ENCODE data around the gene PDIA5.

The PDIA5 gene

GRCh38 chr3:123156276-123156995 is 89.6 kb downstream of the PDIA5 start:
- Histone ChIP-seq H3K4me1 (ENCODE audit: low read length) (no peaks in the 10 kb centered on the region), H3K36me3 (replicated peaks; ENCODE audit: insufficient read depth, low read length) (no peaks in the 10 kb centered on the region)

DNA sequence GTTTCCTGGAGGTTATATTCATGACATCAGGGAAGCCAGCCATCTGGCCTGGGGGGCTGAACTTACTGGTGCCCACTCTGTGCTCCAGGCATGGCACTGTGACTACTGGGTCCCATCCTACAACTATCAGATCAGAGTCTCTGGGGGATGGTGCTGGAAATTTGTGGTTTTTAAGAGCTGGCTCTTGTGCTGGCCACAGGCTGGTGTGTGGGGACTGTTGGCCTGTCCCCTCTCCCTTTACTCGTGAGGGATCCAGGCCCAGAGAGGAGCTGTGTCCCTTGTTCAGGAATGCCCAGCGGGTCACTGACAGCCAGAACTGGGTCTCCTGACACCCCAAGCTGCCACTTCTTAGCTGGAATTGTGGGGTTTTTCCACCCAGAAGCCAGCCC is 90.4 kb downstream of the PDIA5 start:
- Histone ChIP-seq H3K4me3 (ENCODE audit: low read length) (no peak overlapping the region), H3K79me2 (ENCODE audit: low read length) (no peaks in the 10 kb centered on the region), H3K36me3 (replicated peaks; ENCODE audit: insufficient read depth, low read length) (no peaks in the 10 kb centered on the region), H3K27ac (ENCODE audit: low read length) (no peak overlapping the region), H3F3A (ENCODE audit: insufficient read depth, low read length) (no peaks in the 10 kb centered on the region), H2AFZ (ENCODE audit: low read length) (no peak overlapping the region), H3K27me3 (replicated peaks; ENCODE audit: insufficient read depth, low read length) (no peaks in the 10 kb centered on the region), H3K4me2 (ENCODE audit: low read depth, low read length) (no peak overlapping the region), H3K9ac (ENCODE audit: low read length) (no peak overlapping the region), H3K9me3 (replicated peaks; ENCODE audit: insufficient read depth, low read length) (no peaks in the 10 kb centered on the region), H3K4me1 (ENCODE audit: low read length) (no peaks in the 10 kb centered on the region), H4K20me1 (ENCODE audit: insufficient read depth, low read length) (no peaks in the 10 kb centered on the region), H3K9me2 (replicated peaks; ENCODE audit: insufficient read depth, low read length) (no peaks in the 10 kb centered on the region)
- TF ChIP-seq, protein P1, sequence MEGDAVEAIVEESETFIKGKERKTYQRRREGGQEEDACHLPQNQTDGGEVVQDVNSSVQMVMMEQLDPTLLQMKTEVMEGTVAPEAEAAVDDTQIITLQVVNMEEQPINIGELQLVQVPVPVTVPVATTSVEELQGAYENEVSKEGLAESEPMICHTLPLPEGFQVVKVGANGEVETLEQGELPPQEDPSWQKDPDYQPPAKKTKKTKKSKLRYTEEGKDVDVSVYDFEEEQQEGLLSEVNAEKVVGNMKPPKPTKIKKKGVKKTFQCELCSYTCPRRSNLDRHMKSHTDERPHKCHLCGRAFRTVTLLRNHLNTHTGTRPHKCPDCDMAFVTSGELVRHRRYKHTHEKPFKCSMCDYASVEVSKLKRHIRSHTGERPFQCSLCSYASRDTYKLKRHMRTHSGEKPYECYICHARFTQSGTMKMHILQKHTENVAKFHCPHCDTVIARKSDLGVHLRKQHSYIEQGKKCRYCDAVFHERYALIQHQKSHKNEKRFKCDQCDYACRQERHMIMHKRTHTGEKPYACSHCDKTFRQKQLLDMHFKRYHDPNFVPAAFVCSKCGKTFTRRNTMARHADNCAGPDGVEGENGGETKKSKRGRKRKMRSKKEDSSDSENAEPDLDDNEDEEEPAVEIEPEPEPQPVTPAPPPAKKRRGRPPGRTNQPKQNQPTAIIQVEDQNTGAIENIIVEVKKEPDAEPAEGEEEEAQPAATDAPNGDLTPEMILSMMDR (IDR thresholded peaks at IDR 0.05; ENCODE audit: low read length), result no peak
- TF ChIP-seq EZH2 (optimal IDR thresholded peaks at IDR 0.05; ENCODE audit: low read depth, low read length), result no peak
- TF ChIP-seq EZH2phosphoT487 (IDR thresholded peaks at IDR 0.05; ENCODE audit: low read length), result no peak
- DNase-seq, result no peak

More at GRCh38 chr3:123156276-123156995, 89.6 kb downstream of the PDIA5 start:
- Histone ChIP-seq H4K20me1 (ENCODE audit: insufficient read depth, low read length) (no peaks in the 10 kb centered on the region), H3F3A (ENCODE audit: insufficient read depth, low read length) (no peaks in the 10 kb centered on the region), H3K79me2 (ENCODE audit: low read length) (no peaks in the 10 kb centered on the region), H3K27me3 (replicated peaks; ENCODE audit: insufficient read depth, low read length) (no peaks in the 10 kb centered on the region), H3K9me3 (replicated peaks; ENCODE audit: insufficient read depth, low read length) (no peaks in the 10 kb centered on the region), H2AFZ (ENCODE audit: low read length) (no peak overlapping the region), H3K9me2 (replicated peaks; ENCODE audit: insufficient read depth, low read length) (no peaks in the 10 kb centered on the region), H3K4me2 (ENCODE audit: low read depth, low read length) (no peak overlapping the region), H3K27ac (ENCODE audit: low read length) (no peak overlapping the region), H3K9ac (ENCODE audit: low read length) (no peak overlapping the region), H3K4me3 (ENCODE audit: low read length) (no peak overlapping the region)
- no peak for DNase-seq
- TF ChIP-seq EZH2phosphoT487 (IDR thresholded peaks at IDR 0.05; ENCODE audit: low read length) (no peak), EZH2 (optimal IDR thresholded peaks at IDR 0.05; ENCODE audit: low read depth, low read length) (no peak)
- TF ChIP-seq, protein P1 (IDR thresholded peaks at IDR 0.05; ENCODE audit: low read length), result no peak

GRCh38 chr3:123157598-123158287 is 90.9 kb downstream of the PDIA5 start:
- no peak overlapping the region for H2AFZ ChIP-seq (ENCODE audit: low read length)
- H3K4me1 ChIP-seq (ENCODE audit: low read length), result no peaks in the 10 kb centered on the region
- no peak overlapping the region for H3K9ac ChIP-seq (ENCODE audit: low read length)
- H4K20me1 ChIP-seq (ENCODE audit: insufficient read depth, low read length), result no peaks in the 10 kb centered on the region
- no peaks in the 10 kb centered on the region for H3F3A ChIP-seq (ENCODE audit: insufficient read depth, low read length)
- H3K27ac ChIP-seq (ENCODE audit: low read length), result no peak overlapping the region
- no peak overlapping the region for H3K4me3 ChIP-seq (ENCODE audit: low read length)
- H3K9me3 ChIP-seq (replicated peaks; ENCODE audit: insufficient read depth, low read length), result no peaks in the 10 kb centered on the region
- DNase-seq, result no peak
- H3K36me3 ChIP-seq (replicated peaks; ENCODE audit: insufficient read depth, low read length), result no peaks in the 10 kb centered on the region
- no peaks in the 10 kb centered on the region for H3K79me2 ChIP-seq (ENCODE audit: low read length)
- H3K4me2 ChIP-seq (ENCODE audit: low read depth, low read length), result no peak overlapping the region
- no peaks in the 10 kb centered on the region for H3K9me2 ChIP-seq (replicated peaks; ENCODE audit: insufficient read depth, low read length)
- H3K27me3 ChIP-seq (replicated peaks; ENCODE audit: insufficient read depth, low read length), result no peaks in the 10 kb centered on the region
- no peak for TF ChIP-seq EZH2phosphoT487 (IDR thresholded peaks at IDR 0.05; ENCODE audit: low read length)
- TF ChIP-seq, protein P1 (IDR thresholded peaks at IDR 0.05; ENCODE audit: low read length), result no peak
- TF ChIP-seq EZH2 (optimal IDR thresholded peaks at IDR 0.05; ENCODE audit: low read depth, low read length), result no peak

Data from MM.1S (cell line).